ENCODE measurements around the gene MPZL2.
A peak's percentile ranks its signal among the peaks of the same experiment; 100 is the strongest.

Gene MPZL2

DNA sequence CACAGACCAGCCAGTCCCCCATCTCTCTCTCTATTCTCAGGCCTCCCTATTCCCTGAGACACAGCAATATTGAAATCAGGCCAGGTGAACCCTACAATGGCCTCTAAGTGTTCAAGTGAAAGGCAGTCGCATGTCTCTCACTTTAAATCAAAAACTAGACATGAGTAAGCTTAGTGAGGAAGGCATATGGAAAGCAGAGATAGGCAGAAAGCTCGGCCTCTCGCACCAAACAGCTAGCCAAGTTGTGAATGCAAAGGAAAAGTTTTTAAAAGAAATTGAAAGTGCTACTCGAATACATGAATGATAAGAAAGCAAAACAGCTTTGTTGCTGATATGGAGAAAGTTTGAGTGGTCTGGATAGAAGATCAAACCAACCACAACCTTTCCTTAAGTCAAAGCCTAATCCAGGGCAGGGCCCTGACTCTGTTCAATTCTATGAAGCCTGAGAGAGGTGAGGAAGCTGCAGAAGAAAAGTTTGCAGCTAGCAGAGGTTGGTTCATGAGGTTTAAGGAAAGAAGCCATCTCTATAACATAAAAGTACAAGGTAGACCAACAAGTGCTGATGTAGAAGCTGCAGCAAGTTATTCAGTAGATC is 19.8 kb upstream of the MPZL2 start:
- no peak for DNase-seq

DNA sequence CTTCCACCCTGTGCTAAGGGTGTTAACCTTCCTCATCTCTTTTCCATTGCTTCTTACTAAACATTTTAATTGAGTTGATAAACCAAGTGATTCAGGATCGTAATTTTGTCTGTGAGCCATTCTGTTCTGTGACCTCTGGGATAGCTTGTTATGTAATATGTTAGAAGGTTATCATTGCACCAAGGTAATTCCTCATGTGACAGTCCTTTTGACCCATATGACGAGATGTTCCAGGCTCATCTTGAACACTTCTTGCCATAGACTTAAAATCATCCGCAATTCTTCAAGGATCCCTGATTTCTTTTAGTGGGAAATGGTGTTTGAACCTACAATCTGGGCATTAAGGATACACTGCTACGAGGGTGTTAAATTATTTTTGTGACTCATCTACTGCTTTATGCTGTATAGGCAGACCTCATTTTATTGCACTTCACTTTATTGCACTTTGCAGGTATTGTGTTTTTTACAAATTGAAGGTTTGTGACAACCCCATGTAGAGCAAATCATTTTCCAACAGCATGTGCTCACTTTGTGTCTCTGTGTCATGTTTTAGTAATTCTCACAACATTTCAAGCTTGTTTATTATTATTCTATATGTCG is 19.0 kb upstream of the MPZL2 start:
- no peak for DNase-seq

DNA sequence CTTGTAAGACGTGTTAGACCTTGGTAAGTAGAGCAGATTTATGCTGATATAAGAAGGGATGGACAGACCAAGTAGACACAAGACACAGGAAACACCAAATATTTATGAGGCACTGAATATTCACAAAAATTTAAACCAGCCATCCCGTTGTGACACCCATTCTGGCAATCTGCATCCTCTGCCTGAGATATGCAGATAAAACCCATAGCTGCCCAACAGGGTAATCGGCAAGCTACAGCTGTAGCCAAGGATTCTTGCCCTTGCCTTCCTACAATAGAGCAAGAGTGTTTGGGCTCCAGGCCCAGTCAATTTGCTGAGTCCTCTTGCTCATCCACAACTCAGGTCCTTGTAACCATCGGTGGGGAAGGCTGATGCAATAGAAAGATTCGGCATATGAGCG is 18.5 kb upstream of the MPZL2 start:
- no peak for DNase-seq

DNA sequence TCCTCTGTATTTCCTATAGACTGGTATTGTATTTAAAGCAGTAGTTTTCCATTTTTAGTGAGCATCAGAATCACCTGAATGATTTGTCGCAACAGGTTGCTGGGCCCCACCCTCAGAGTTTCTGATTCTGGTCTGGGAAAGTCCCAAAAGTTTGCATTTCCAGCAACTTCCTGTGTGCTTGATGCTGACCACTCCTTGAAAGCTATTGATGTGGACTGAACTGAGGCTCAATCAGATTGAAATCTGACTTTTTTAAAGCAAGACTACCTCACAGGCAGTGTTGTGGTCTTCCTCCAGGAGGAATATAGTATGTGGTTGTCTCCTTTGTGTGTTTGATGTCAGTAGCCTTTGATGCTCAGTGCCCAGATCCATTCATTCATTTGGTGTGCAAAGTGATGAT is 17.2 kb upstream of the MPZL2 start:
- DNase-seq = no peak

DNA sequence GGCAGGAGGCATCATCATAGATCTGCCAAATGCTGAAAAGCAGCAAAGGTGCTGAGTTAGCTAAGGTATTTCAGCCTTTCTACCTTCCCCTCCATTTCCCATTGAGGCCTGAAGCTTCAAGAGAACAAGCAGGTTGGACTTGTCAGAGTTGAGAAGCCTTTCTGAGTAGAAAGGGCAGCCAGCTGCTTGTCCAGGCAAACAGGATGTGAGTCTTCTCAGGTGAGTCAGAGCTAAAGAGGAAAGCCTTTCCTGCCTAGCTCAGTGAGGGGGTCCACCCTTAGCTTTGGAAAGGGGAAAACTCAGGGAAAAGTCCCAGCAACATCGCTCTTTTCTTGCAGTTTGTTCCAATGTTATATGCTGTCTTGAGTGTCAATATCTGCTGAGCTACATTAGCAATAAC is 13.2 kb upstream of the MPZL2 start:
- DNase-seq = no peak

DNA sequence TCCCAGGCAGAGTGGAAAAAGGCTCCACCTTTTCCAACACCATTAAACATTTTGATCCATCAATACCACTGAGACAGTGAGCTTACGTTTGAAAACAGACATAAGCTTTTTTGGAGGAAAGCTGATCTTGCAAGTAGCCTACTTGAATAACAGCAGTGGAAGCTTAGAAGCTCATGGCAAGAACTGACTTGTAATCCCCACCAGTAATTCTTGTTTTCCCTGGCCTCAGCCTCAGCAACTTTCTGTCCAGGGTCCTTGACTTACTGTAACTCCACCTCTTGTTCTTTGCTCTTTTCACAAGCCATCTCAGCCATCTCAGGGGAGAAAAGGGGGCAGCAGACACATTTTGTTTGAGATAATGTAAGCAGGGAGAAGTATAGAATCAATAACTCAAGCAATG is 12.3 kb upstream of the MPZL2 start:
- DNase-seq = no peak

DNA sequence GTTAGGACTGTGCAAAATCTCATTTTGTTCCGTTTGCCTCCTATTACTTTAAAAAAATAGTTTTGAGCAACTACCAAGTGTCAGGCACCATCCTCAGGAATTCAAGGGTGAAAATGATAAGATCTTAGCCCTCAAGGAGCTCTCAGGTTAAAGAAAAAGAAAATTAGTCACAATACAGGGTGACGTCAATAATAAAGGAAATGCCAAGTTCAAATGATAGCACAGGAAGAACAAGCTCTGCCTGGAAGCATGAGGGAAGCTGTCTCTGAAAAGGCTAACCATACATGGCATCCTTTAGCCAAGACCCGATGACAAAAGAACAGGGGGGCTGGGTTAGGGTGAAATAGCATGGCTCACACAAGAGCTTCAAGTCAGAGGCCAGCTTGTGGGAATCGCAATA is 11.1 kb upstream of the MPZL2 start:
- DNase-seq = no peak

DNA sequence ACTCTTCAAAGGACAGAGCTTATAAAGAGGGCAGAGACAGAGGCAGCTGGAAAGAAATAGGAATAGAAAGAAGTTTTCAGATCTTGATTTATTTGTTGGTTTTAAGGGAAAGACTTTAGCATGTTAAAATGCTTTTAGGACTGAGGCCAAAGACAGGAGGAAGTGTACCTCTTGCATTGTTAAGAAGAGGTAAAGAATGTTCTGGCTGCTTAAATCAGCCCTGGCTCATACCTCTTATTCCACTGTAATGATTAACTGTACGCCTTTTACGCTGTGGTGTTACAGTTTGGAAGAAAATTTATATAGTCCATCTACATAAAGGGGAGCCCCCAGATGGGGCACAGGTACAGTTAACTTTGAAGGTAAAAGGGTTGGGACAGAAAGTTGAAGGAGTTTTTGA is 10.1 kb upstream of the MPZL2 start:
- DNase-seq = no peak

DNA sequence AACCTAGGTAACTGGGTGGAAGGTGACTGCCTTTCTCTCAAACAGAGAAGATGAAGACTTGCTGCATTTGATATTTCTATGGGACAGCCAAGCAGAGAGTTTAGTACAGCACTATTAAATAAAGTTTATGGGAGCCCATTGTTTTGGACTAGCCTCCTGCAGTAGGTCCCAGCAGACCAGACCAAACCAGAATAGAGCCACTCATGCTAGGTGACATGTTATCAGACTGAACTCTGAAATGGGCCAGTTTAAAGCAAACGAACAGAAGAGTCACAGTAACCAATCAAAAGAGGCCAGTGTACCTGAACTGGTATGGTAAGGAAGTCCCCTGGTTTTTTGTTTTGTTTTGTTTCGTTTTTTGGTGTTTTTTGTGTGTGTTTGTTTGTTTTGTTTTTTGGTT is 7.9 kb upstream of the MPZL2 start:
- no peak for DNase-seq

DNA sequence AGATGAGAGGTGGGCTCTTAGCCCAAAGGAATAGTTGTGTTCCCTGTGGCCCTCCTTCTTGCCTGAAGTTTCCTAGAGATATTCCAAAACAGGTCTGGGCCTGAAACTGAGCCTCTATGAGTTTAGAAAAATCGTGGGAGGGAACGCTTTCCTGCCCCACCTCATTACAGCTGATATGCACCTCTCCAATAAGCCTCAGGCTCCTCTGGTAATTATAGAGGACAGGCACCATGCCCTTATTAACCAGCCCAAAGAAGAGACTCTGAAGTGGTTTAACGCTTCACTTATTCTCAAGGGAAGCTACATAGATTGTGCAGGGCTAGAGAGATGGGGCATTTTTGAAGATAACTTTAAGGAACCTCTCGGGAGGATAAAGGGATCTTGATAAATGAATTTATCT is 3.4 kb upstream of the MPZL2 start:
- no peak for DNase-seq

DNA sequence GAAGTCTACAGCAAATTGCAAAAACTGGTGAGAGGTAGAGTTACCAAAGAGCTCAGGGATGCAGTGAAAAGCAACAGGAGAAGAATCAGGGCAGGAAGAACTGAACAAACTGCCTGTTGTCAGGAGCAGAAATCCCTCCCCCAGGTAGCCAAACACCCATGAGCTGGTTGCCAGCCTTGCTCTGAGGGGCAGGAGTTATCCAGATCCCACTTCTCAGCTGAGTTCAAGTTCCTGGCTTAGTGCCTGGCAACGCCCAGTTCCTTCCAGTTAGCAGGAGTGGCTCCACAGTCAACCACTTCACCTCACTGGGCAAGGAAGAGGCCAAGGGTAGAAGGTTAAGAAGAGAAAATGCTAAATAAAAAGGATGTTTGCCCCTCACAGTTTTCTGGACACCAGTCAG is 1.9 kb upstream of the MPZL2 start:
- DNase-seq = no peak

DNA sequence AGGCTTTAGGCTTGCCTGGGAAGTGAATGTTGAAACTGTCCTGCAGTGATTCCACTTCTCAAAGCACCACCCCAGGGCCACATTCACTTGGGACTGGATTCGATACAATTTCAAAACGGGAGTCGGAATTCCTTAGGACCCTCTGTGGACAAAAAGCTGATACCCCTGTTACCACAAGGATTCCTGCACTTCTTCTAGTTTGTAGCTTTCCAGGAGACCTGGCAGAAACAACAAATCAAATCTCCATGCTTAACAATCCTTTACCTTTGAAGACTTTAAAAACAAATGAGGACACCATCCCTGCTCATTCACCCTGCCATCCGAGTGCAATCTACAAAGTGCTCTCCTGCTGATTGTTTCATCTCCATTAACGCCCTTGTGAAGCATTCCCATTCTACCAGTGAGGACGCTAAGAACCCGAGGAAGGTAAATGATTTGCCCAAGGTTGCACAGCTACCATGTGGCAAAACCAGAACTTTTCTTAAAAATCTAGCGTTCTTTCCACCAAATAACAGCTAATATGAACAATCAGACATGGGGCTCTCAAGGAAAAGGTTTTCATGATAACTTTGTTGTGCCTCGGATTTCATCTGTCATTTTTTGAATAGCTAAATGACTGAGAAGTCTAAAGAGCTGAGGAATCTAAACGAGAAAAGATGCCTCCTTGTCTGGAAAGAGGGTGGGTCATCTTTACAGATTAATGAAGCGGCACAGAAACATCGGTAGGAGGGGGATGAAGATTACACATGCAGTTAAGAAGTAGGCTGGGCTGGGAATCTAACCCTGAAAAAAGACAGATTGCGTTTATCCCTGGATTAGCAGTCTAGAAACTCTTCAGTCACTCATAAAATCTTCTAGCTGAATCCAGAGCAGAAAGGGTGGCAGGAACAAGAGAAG is 720 bp upstream of the MPZL2 start:
- peak; percentile 44 for DNase-seq

DNA sequence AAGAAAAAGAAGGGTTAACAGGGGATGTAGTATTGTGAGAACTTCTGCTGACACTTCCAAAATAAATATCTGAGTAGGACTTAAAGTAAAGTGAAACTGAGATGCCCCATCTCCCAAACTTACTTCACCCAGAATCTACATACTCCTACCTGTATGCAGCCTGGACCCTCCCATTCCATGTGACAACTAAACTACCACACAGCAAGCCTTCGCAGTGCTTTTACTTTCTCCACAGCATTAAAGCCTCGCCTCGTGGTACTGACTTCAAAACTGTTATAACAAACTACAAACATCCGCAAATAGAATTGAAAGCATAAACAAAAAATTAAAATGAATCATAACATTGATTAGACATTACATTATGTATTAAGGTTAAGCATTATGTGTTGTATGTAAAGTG is 985 bp downstream of the MPZL2 start:
- no peak for DNase-seq

DNA sequence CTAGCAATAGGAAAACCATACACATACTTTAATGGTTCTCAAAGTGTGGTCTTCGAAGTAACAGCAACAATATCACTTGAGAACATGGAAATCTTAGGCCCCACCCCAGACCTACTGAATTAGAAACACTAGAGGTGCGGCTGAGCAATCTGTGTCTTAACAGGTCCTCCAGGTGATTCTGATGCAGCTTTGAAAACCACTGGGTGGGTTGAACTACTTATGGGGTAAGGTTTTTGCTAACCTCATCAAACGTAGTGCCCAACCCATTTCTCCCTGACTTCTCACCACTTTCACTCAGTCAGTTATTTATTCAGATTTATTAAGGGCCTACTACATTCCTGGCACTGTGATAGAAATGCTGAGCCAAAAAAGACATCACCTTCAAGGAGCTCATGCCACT is 3.7 kb downstream of the MPZL2 start:
- DNase-seq = no peak

DNA sequence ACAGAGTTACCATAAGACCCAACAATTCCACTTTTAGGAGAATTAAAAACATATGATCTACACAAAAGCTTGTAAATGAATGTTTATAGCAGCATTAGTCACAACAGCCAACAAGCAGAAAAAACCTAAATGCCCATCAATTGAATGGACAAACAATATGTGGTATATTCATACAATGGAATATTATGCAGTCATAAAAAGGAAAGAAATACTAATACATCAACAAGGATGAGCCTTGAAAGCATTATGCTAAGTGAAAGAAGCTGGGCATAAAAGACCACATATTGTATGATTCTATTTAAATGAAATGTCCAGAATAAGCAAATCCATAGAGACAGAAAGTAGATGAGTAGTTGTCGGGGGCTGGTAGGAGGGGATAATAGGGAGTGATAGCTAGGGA is 5.0 kb downstream of the MPZL2 start:
- no peak for DNase-seq

DNA sequence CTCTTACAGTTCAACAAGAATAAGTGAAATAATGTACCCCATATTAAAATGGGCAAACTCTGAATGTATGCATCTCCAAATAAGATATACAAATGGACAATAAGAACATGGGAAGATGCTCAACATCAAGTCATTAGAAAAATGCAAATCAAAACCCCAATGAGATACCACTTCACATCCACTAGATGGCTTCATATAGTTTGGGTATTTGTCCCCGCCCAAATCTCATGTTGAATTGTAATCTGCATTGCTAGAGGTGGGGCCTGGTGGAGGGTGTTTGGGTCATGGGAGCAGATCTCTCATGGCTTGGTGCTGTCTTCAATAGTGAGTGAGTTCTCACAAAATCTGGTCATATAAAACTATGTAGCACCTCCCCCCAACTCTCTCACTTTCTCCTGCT is 5.7 kb downstream of the MPZL2 start:
- DNase-seq = no peak

DNA sequence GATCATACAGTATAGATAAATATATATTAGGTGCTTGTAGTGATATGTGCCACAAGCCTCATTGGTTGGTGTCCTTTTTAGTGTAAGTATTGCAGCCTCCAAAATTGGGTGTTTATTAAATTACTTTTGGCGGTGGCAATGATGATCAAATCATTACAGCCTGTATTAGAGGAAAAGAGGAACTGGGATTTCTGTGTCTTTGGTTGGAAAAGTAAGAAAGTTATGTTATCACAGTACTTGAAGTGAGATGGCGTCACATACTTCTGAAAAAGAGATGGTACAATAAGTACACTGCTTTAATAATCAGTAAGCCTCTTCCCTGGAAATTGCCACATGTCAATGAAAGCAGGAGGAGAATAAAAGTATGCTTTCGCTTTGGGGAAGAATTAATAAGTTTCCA is 11.4 kb downstream of the MPZL2 start:
- no peak for DNase-seq

DNA sequence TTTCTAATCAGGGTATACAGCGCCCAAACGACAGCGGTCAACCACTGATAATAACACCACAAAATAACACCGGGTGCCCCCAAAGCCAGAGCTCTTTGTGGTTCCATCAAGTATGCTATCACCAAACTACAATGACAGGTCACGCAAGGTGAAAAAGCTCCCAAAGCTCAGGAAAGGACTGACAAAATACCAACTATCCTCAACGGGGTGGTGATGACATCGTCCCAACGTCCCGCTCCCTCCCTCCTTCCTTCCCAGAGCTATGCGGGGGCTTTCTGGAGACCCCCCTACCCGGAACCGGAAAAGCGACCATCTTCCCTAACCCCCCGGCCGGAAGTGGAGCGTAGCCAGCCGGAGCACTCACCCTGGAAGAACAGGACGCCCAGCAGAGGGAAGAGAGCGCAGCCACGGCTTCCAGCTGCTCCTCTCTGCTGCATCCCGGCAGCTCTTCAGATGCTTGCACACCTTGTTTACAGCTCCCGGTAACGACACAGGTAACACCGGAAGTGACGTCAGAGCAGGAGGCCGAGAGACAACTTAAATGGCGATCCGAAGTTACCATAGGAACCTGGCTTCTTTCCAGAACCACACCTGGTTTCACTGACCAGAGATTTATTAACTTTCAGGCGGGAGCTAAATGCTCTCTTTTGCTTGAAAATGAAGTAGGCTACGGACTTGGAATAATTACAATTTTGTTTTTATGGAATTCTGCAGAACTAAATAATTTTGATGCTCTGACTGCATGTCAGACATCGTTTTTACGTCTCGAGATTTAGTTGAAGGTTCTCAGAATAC is 12.0 kb downstream of the MPZL2 start, which contains the start of gene MPZL3:
MPZL3 (minus strand) TSS at position 508 of the 795 bp plus-strand sequence; CDS start at position 437, 71 bp downstream.
- peak; percentile 98 for DNase-seq

DNA sequence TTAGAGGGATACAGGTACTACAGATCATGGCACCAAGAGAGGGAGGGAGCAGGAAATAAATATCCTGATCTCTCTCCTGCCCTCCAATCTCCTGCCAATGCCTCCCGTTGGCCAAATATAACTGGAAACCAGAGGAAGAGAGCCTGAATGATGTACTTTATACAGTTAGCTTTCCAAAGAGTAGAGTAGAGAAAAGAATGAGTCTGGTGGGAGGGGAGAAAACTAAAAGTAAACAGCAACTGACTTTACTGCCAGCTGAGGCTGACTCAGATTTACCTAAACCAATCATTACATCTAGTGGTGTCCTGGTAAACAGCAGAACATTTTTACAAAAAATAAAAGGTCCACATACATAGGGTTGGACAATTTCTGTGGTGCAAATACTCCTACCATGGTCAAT is 17.1 kb downstream of the MPZL2 start:
- DNase-seq = no peak

DNA sequence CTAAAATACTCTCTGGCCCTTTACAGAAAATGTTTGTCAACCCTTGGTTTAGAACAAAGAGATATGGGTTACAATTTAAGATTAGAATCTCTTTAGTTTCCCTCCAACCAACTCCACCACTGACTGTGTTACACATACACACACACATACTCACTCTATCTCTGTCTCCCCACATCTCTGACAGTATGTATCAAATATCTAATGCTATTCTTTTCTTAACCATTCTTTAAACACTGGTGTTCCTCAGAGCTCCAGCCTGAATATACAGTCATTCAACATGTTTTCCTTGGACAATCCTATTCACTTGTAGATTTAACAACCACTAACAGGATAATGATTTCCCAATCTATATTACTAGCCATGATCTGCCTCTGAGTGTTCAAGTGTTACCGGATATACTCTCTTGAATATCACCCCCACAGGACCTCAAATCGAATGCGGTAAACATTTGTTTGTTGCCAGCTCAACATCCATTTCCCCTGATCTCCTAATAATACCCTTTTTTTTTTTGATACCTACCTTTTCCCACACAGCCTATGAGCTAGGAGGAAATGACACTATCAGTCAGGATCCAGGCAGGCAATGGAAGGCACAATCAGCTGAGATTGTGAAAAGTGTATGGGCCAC is 18.0 kb downstream of the MPZL2 start:
- DNase-seq = no peak

DNA sequence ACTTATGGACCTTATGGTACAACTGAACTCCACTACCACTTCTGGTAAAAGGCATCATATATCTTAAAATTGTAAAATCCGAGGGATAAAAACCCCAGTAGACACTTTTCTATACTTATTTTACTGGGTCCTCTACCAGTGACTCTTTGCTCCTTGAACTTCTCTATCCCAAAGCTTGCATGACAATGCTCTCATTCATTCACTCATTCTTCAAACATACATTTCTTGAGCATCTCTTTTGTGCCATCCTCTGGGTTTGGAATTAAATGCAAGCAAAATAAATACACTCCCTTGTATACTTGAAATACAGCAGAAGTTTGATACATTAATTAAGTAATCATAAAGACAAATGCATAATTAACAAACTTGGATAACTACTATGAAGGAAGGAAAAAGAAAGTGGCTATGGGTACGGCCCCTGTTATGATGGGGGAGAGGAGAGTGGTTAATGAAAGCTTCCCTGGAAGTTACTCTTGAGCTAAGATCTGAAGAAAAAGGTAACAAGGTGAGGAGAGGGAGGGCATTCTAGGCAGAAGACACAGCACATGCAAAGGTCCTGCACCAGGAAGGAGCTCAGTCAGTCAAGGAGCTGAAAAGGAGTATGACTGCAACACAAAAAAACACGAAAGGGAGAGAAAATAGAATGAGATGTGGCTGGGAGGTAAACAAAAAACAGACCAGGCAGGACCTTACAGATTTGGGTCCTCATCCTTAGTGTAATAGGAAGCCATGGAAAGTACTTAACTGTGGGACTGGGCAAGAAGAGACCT is 19.9 kb downstream of the MPZL2 start:
- no peak for DNase-seq

DNA sequence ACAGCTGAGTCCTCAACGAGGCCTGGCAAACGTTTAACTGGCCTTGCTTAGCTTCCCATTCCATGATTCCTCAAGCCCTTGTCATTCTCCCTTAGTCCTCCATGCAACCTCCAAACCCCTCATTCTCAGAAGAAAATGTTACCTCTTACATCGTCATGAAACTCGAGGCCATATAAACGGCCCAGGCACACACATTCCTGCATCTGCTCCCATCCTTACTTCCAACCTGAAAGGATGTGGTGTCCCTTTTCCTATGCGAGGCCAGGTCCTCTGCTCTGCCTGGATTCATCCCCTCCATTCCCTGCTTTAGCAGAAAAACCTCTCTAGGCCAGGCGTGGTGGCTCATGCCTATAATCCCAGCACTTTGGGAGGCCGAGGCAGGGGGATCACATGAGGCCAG is 20.9 kb downstream of the MPZL2 start:
- no peak for DNase-seq

All from right kidney (tissue), 1 donor.